NCI-H2081 treated with DMSO at 0.1 percent for 48 hours (cell line): Measurements from ENCODE around the gene SUSD6.

ENCODE experiments used
- DNase-seq: peaks from one replicate; lab custom pipeline; 2025; lab: John Stamatoyannopoulos, UW

SUSD6 gene

DNA sequence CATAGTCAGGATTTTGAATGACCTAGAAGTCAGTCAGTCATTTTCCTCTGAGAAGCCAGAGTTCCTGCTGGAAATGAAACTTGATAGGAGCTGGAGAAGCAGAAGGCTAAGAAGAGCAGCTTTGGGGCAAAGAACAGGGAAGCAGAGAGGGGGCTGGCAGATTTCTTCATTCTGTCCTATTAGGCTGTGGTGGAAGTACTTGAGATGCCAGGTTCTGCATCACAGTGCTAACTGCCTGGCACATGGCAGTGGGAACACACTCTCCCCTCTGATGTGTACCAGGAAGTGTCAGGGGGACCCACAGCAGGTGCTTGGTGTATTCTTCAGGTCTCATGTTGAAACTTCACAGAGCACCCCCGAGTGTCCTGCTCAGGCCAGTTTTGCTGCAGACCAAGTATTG, 61.0 kb downstream of the SUSD6 start:
- DNase-seq: no peak

GRCh38 chr14:69673104-69673503, 61.7 kb downstream of the SUSD6 start:
- DNase-seq: no peak

- DNase-seq: no peak
These were observed 62.3 kb downstream of the SUSD6 start for GRCh38 chr14:69673578-69674305.

- DNase-seq: no peak
These were observed 63.3 kb downstream of the SUSD6 start for GRCh38 chr14:69674546-69675244.

DNA sequence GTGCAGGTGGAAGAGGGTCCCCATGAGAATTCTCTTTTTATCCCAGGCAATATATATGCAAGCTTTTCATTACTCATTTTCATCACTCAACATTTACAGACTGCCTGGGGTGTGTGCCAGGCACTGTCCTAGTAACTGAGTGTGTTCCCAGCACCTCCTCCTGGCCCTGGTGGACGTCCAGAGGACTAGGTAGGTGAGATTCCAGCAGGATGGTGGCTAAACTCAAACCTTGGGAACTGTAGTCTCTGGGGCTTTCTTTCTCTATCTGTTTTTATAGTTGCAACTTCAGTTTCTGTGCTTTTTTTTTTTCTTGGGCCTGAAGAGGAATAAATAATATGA, 63.8 kb downstream of the SUSD6 start:
- DNase-seq: no peak

GRCh38 chr14:69675877-69676416, 64.6 kb downstream of the SUSD6 start:
- no peak for DNase-seq

- DNase-seq: no peak
These were observed 65.3 kb downstream of the SUSD6 start for GRCh38 chr14:69676723-69677122.

GRCh38 chr14:69680297-69680696, 68.9 kb downstream of the SUSD6 start:
- DNase-seq: no peak

DNA sequence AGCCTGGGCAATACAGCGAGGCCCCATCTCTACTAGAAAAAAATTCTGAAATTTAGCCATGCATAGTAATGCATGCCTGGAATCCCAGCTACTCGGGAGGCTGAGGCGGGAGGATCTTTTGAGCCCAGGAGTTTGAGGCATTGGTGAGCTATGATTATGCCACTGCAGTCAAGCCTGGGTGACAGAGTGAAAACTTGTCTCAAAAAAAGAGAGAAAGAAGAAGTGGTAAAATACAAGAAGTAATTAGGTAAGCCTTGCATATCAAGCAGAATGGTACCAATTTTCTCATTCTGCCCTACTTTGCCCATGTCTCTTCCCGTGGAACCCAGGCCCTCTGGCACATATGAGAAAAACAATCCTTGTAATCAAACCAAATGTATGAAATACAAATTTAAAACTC, 70.7 kb downstream of the SUSD6 start:
- no peak for DNase-seq

DNA sequence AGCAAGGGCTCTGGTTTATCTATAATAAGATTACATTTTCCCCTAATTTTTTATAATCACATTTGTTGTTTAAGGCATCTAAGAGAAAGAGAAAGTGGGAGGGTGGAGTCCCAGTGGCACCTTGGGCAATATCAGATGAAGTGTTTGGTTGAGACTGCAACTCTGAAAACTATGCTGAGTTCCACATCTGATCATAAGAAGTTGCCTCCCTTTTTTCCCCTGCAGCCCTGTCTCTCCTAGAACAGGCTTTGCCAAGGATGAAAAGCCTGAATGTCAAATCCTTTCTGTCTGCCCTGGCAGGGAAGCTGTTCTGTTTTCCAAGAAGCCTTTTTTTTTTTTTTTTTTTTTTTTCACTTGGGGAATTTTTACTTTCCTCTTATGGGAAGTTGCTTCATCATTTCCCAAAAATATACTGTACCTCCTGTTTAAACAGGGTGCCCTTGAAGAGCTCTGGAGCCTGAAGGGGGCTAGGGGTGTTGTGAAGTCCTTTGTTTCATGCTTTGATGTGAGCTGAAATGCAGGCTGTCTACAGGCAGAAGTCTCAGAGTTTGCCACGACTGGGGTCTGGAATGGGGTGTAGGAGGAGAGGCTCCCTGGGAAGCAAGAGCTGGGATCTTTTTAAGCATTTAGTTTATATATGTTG, 71.3 kb downstream of the SUSD6 start:
- DNase-seq: no peak

GRCh38 chr14:69683971-69684370, 72.6 kb downstream of the SUSD6 start:
- no peak for DNase-seq

DNA sequence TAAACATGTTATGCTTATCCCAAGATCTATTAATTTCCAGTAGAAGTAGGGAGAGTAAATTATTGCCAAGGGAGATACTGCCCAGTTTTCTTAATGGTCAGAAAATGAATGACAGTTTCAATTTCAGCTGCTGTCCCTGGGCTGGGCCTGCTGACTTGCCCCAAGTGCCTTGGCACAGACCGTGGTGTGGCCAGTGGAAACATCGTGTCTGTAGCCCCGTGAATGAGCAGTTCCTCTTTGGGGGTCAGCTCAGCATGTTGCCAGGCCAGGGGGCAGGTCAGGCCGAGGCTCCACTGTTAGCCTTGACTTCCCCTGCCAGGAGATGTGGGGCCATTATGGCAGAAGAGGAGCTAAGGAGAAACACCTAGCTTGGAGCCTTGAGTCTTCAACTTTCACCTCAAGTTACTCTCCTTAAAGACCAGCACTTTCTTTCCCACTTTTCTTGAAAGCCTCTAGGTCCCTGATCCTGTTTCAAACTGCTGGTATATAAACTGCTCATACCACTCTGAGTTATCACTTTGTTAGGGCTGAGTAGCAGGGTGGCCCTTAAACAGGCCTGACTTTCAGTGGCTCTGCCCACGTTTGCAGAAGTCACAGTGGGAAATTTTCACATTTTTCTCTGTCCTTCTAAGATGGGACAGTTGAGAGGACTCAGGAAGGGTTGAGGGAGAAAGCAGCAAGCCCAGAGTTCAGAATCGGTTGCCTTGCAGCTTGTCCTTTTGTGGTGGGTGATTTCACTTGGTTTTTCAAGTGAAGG, 73.2 kb downstream of the SUSD6 start:
- DNase-seq: no peak

DNA sequence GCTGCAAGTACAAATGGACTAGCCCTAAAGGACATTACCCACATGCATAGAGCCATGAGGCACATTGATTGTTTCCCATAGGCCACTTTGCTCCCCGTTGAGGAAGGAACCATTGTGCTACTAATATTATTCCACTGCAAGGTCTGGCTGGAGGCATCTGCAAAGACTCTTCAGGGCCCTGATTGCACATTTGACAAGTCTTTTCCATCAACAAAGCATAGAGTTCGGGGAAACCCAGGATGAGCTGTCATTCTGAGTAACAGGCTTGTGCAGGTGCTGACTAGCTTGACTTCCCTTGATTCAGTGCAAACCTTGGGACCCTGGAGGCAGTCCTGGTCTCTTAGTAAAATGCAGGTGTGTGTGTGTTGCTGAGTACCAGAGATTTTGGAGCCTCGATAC, 73.8 kb downstream of the SUSD6 start:
- DNase-seq: no peak

- peak; percentile 53 for DNase-seq
These were observed 74.3 kb downstream of the SUSD6 start for GRCh38 chr14:69685716-69686115.

DNA sequence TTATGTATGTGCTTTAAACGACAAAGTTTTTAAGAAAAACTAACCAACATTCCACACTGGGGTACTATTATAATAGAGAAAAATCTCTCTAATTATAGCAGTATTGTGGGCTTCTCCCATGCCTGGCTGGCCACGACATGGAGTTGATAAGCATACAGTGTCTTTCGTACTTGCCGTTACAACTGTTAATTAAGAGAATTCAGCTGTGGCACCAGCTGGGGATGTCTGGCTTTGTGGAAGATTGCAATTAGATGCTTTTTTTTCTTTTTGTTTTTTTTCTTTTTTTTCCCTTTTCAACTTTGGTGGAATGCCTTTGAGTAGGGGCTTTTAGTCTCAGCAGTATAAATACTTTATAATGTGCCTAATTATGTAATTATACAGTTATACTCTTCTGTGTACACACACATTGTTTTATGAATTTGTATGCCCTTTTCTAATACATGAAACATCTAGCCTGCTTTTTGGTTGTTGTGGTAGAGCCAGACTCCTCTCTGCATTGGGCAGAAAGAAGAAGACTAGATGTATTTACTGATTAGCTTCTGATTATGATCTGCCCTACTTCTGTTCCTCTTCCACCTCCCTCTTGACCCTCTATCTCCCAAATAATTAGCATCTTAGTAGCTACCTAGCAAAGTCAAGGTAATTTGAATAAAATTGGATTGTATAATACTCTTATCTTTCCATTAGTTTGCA, 76.4 kb downstream of the SUSD6 start:
- no peak for DNase-seq

DNA sequence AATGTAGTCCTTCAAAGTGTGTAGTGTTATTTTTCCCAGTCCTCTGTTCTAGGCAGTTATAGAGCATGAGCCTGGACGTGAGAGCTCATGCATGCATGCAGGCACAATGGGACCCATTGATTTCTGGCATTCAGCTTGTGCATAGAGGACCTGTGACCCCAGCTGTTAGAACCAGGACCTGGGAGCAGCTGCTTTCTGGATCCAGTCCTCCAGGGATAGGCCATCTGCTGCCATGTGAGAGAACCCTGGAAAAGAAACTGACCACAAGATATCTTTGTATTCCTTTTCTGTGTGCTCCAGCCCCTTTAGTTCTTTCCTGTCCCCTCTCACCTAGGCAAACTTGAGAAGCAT, 76.9 kb downstream of the SUSD6 start:
- DNase-seq: no peak

DNA sequence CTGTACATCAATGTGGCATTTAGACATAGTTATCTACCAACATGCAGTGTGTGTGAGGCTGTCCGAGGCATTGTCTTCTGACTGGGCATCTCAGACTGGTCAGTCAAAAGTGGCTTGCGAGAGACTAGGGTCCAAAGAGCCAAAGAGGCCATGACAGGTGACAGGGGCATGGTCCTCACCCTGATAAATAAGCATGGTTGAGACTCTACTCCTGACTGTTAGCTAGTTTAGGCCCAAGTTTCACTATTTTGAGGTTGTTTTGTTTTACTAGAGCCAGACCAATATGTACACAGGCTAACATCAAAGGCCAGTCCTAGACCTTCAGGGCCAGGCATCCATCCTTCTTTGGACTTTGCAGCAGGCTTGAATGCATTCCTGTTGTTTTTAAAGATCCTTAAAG, 78.6 kb downstream of the SUSD6 start:
- DNase-seq: no peak

- DNase-seq: no peak
These were observed 81.2 kb downstream of the SUSD6 start for GRCh38 chr14:69692594-69692993.

DNA sequence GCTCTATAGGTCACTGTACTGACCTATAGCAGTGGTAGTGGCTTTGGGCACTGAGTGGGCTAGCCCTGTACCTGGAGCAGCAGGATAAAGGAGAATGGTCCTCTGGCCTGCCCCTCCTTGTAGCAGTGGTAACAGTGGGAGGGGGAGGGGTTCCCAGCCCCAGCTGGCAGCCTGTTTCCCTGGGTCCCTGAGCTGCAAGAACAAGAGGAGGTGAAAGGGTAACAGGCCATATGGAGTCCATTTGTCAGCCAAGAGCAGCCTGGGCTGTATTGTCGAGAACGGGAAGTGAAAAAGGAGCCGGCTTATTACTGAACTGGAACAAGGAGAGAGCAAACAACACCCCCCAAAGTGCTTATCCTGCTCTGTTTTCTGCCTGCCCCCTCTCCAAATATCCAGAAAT, 81.7 kb downstream of the SUSD6 start:
- DNase-seq: no peak

- no peak for DNase-seq
These were observed 82.7 kb downstream of the SUSD6 start for GRCh38 chr14:69693801-69694729.
